Activated CD4-positive, alpha-beta T cell treated with anti-CD3 and anti-CD28 coated beads for 4 hours (primary cell): Measurements from ENCODE around the gene COPS2.

Experiments used
- DNase-seq, 2 donors: peaks; one replicate each; pipeline ENCODE4 v3.0.0-alpha.2; 2020

COPS2 gene

DNA sequence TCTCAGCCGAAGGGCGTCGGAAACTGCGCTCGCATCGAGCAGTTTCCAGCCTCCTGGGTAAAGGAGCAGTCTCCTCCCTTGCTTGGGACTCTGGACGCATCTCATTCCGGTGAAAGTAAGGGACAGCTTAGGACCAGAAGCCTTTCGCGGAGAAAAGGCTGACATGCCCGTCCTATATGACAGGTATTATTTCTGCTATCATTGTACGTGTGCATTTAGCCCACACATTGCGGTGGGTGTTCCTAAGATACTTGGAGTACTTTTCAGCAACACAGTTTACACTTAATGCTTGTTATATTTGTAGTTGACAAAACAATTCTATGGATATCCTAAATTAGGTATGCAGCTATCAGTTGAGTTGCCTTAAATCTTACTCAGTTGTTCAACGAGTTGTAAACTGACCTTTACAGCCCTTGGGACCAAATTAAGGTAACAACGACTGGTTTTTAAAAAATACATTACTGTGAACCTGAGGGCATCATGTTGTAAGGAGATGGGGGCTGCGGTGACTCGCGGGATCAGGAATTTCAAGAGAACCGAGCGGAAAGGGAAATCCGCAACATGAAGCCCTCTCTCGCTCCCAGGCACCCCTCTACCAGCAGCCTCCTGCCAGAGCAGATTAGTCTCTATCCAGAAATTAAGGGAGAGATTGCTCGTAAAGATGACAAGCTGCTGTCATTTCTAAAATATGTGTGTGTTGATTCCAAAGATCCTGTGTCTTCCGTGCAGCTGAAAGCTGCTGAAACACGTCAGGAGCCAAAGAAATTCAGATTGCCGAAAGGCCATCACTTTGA, 632 bp upstream of the COPS2 start:
- peak in 1 of 2 donors; percentile 4 for DNase-seq

DNA sequence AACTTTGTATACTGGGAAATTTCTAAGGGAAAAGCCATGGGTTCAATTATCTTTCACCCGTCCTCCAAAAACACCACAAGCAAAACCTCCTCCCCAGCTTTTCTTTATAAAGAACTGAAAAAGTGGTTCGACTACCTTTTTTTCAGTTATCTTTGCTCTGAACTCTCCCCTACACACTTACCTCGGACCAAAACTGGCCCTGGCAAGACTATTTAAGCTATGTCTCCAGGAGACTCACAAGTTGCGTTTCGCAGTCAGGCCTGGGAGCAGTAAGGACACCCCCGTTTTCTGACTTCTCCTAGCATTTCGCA, 645 bp downstream of the COPS2 start:
- no peak for DNase-seq

DNA sequence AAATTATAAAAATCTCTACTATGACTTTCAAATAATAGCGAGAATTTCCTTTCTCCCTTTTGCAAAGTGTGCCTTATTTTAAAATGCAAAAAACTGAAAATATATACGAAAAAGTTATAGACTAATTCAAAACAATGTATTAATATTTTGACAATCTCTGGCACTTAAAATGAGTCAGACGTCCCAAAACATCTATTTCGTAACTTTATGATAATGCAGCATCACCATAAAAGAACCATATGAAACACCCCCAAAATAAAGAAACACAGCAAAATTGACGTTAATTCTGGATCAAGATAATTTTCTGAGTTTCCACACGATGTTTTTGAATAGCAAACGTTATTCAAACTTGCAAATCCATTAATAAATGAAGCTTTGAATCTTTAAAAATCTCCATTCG, 1.0 kb downstream of the COPS2 start:
- DNase-seq: no peak

DNA sequence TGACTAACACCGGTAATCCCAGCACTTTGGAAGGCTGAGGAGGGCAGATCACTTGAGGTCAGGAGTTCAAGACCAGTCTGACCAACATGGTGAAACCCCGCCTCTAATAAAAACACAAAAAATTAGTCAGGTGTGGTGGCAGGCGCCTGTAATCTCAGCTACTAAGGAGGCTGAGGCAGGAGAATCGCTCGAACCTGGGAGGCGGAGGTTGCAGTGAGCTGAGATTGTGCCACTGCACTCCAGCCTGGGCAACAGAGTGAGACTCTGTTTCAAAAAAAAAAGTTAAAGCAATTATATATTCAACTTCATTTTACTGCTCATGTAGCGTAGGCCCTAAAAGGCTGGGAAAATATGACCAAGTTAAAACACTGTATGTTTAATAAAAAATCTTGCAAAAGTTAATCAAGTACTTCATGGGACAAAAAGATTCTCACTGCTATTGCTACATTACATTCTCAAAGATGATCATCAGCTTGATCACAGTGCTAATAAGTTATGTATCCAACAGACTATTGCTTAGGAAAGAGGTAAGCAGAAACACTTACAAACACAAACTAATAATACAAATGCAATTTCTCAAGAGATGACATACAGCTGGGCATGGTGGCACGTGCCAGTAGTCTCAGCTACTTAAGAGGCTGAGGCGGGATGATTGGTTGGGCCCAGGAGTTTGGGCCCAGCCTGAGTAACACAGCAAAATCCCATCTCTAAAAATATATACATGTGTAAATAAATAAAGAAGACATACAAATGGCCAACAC, 2.7 kb downstream of the COPS2 start:
- no peak for DNase-seq

DNA sequence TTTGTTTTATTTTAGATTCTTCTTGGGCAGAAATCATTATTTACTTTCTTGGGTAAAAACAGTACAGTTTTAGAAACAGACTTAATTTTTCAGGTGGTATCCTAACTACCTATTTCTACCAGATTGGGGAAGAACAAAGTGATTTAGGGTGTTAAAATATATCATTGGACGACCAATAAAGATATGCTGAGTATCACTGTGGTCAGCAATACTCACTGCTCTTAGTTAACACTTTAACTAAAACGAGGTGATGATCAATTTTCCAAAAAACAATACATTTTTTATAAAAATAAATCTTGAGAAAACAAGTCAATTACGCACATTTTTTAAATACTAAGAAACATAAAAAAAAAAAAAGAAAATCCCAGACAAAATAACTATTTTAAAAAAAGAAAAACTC, 3.6 kb downstream of the COPS2 start:
- no peak for DNase-seq

DNA sequence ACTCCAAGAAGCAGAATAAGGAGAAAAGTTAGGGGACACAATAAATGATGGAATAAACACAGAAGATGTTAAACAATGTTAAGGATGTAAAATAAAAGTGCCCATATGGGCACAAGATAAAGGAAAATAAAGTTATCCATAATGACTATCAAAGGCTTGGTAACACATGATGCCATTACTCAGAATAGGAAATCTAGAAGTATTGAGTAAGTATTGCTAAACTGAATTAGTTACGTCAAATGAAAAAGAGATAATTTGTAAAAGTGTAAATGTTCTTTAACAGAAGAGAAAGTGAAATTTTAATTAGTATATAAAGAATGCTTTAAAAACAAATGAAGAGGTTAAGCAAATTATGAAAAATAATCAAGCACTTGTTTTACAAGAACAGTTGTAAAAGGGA, 6.7 kb downstream of the COPS2 start:
- no peak for DNase-seq

DNA sequence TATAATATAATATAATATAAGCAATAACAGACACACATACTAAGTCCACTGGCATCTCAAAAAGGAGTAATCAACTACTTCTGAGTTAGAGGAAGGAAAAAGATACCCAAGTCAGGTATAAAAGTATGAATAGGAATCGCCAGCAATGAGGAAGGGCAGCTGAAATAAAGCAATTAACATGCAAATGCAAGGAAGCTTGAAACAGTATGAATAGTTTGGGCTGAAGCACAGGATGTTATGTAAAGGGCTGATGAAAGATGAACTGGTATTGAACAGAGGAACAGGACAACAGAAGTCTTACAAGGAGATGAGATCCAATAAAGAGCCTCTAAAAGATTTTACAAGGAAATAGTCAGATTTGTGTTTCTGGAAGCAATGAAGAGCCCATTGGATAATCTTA, 7.1 kb downstream of the COPS2 start:
- no peak for DNase-seq

DNA sequence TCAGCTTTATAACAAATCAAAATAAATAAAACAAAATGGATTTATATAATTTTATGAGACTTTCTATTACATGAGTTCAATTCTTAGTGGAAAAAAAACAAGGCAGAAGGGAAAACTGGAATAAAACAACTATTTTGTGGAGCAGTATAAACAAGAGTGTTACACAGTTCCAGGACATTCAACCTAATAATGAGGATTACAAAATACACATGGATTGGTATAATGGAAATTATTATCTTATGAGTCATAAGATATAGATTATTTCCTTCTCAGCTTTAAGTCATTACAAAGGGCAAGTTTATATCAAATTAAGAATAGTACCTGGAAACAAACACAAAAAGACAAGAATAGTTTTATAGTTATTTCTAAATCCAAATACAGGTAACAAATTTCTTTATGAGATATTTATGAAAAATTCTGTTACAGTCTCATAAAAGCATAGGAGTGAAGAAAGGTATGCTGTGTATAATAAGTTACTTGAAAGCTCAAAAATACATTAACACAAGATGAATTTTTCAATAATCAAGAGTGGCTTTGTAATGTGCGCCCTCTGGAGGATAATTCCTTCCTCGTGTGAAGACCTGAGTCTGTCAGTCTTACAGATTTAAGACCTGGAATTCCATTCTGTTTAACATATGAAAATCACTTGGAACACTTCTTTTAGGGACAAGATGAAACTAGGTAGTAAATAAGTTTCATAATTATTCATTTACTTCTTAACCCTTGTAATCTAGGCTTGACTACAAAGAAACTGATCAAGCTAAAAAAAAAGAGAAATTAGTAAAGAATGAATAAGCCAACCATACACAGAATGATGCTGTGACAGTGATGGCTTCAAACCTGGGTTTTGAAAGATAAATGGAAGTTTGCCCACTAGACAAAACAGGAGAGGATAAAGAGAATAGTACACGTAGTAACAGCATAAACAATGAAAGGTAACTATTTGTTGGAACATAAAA, 9.5 kb downstream of the COPS2 start:
- DNase-seq: peak; percentile 8 to 36

DNA sequence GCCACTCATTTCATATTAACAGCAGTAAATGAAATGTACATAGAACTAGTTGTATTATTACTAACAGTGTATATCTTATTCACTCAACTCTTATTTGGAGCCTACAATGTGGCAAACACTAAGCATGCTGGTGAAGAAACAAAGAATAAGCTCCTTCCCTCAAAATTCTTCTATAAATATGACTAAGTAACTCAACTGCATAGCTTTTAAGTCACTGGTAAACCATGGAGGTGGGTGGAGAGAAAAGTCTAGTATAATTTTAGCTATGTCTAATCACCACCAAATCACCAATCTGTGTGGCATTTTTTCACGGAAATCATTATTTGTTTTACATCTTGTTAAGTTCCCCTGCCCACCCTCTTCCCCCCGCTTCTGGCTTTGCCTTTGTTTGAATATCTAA, 17.5 kb downstream of the COPS2 start:
- no peak for DNase-seq

DNA sequence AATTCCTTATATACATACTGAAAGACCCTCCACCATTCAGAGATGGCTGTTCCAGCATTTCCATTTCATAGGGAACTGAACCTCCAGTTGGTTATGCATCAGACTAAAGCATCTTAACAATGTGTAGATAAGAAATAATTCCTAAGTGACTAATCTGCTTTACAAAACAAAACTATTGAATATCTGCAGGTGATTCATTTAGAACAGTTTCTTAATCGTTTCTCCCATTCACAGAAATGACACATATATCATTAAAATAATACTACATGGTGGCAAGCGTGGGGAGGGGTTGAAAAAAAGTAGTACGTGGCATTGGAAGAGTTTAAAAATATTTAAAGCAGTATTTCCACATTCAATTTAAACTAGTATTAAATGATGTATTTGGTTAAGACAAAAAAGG, 19.5 kb downstream of the COPS2 start:
- DNase-seq: no peak

DNA sequence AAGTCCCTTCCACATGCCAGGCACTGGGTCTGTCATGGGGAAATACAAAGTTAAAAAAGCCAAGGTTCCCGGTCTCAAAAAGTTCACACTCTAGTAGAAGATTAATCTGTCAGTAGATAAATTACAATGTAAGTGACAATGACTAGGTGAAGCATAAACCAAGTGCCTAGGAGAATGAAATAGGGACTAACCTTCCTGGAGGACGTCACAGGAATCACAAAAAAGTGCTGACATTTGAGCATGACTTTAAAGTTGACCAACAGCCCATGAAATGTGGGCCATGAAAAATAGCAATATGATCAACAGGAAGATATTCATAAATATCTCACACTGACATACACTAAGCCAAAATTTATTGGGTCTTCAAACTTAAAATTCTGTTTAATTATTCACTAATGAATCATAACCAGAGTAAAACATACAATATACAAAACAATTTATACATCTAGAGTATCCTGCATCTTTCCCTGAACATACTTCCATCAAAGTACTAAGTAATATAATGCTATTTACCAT, 20.0 kb downstream of the COPS2 start:
- no peak for DNase-seq

DNA sequence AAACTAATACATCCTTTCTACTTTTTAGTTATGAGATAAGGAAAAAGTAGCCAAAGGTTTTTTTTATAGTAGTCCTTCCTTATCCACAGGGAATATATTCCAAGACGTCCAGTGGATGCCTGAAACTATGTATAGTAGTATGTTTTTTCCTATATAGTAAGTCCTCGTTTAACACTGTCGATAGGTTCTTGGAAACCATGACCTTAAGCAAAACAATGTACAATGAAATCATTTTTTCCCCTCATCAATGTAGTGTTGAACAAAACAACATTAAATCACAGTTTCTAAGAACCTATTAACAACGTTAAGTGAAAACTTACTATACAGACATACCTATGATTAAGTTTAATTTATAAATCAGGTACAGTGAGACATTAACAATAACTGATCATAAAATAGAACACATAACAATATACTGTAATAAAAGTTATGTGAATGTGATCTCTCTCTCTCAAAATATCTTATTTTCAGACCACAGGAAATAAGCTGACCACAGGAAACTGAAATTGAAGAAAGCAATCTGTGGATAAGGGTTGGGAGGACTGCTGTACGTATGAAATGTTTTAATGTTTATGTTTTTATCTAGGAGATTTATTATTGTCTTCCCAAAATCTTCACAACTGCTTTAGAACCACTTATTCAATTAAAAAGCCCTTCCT, 20.6 kb downstream of the COPS2 start:
- no peak for DNase-seq

DNA sequence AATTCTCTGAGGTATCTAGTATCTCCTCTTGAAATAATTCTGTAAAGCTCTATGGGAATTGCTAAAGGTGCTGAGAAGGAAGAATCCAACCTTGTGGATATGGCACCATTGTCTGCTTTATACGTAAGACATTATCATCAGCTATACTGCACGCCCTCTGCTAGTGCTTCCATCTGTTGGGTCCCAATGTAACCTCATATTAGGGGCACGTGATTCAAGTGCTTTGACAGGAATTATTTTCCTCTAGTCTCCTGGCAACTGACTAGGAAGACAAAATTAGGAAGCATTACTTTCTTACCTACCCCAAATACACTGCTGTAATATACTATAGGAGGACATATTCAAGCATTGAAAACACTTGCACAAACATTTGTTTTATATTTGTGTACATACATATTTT, 24.0 kb downstream of the COPS2 start:
- no peak for DNase-seq

DNA sequence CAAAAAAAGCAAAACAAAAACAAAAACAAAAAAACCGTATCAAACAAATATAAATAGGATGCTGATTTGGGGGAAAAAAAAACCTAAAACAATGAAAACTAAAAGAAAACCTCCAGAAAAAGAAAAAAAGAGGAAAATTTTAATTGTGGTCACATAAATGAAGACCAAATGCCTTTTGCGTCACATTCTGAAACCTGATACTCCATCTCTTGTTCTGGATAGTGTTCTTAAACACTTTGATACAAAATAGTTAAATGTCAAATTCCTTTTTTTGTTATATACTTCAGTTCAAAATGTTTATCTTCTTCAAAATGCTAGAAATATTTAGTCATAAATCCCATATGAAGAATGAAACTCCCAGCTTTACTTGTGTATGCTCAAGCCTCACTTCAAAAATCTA, 31.0 kb downstream of the COPS2 start:
- DNase-seq: no peak

DNA sequence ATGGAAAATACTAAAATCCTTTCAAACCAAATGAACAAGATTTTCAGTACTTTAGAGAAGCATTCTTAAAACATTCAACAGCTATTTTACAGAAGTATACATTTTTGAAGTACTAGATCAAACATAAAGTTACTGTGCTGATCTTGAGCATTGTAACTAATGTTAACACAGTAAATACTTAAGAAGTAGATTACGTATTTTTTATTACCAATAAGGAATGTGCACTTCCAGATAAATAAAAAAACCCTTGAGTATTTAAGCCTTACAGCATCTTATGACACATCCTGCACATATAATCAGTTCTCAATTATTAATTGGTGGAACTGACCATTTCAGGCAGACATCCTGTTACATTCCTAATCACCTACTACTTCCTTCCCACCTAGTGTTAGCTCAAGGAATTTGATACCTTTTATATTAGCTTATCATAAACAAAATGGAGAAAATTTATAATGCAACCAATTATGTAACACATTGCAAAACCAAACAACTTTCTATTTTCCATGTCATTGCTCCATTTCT, 32.8 kb downstream of the COPS2 start:
- no peak for DNase-seq

DNA sequence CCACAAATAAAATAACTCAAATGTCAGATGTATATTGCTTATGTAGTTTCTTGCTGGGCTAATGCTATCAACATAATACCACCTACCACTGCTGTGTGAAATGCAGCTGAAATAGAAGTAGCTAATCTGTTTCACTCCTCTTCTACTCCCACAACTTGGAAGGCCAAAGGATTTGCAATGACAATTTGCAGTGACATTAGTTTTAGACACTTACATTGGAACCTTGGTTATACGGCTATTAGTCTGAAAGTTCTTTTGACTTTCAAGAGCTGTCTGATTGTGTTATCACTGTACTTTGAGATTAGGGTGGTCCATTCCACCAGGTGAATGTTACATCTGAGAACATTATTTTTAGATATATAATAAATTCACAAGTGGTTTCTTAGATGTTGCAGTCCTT, 33.5 kb downstream of the COPS2 start:
- no peak for DNase-seq

DNA sequence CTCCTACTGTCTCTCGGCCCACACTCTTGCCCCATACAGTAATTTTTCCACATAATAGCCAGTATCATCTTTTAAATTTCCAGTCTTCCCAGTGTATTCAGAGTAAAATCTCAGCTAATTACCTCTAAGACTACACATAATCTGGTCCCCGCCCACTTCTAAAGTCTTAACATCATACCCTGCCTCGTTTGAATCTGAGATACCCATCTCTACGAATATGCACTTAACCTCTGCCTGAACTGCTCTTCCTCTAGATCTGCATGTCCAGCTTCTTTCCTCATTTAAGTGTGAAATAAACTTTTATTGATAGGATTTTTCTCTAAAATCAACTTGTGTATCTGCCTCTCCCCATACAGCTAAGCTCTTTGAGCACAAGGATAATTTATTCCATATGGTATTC, 34.6 kb downstream of the COPS2 start:
- no peak for DNase-seq

DNA sequence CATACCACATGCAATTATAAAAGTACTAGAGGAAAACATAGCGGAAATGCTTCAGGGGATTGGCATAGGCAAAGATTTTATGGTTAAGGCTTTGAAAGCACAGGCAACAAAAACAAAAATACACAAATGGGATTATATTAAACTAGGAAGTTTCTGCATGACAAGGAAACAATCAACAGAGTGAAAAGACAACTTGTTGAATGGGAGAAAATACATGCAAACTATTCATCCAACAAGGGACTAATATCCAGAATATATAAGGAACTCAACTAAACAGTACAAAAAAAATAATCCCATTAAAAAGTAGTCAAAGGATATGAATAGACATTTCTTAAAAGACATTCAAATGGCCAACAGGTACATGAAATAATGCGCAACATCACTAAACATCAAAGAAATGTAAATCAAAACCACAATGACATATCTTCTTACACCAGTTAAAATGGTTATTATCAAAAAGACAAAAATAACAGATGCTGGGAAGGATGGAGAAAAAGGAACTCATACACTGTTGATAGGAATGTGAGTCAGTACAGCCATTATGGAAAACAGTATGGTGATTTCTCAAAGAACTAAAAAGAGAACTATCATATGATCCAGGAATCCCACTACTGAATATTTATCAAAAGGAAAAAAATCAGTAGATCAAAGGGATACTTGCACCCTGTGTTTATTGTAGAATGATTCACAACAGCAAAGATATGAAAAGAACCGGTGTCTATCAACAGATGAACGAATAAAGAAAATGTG, 39.1 kb downstream of the COPS2 start:
- DNase-seq: no peak

DNA sequence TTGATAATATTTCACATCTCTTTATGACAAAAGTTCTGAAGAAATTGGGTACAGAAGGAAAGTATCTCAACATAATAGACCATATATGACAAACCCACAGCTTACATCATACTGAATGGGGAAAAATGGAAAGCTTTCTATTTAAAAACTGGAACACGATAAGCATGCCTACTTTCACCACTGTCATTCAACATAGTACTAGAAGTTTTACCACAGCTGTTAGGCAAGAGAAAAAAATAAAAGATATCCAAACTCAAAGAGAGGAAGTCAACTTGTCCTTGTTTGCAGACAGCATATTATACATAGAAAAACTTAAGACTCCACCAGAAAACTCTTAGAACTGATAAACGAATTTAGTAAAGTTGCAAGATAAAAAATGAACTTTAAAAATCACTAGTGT, 40.3 kb downstream of the COPS2 start:
- DNase-seq: no peak

DNA sequence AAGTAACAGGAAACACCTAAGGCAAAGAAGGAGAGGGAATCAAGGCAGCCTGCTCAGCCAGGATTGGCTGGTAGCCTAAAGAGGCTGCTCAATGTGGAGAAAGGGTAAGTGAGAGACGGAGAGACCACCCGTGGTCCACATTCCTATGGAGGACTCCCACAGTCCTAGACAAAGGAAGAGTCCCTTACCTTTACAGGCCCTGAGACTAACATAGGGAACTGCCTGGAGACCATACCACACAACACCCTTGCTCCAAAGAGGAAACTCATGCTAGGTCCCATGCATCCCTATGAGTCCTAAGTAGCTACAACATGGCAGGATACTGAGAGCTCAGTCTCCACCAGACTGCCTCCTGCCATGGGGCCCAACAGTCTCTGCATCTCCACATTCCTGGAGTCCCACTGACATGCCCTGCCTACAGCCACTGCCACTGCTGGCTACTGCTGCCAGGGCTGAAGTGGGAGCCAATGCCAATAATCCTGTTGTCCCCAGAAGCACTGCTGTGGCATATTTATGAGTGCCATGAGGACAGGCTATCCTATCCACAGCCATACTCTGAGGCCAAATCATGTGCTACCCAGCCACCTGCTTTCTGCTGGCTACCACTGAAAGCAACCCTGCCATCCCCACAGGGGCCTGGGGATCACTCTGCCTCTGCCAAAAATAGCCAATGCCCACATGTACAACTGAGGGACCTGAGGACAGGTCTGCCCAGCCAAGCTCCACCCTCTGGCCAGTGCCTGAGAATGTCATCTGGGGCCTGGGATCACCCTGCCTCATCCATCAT, 45.0 kb downstream of the COPS2 start:
- no peak for DNase-seq

DNA sequence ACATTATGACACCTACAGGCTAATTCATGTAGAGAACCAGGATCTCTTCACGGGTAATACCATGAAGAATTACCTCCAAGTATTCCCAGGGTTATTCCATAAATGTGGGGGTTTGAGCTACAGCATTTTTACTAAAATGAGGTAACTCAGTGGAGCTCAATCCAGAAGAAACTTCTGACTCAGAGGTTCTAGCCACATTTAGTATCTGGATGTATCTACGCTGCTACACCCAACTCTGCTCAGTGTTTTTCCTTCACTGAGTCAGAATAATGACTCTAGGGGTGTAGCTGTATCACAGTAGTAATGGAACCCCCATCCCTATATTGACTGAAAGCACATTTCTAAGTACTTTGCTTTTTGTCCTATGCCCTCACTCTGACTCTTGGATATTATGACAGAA, 52.4 kb downstream of the COPS2 start:
- no peak for DNase-seq
